Breast epithelium (tissue), 4 donors: ENCODE data around the gene SLC29A4. TPM values are rescaled to one million over a fixed set of nuclear protein-coding genes. Genes with fewer than 3 reads are reported as not detected.
"Not testable (repeated sequence)": the region's sequence is repeated elsewhere in the genome, so short reads cannot be mapped to it uniquely, and the experiment has no call there.

Experiments
- DNase-seq, 2 donors: peaks; one replicate each; pipeline ENCODE4 v3.0.0-alpha.2; 2019; ENCODE audit warnings: low spot score in 2 of 2
- H3K27ac ChIP-seq, 2 donors: fragments of 200-600 bp; sonication (generic) in 1 of 2; one replicate each; pipeline ENCODE4 v1.5.1; 2016 to 2019; ENCODE audit warnings: mild to moderate bottlenecking in 1 of 2
- H3K27me3 ChIP-seq, 2 donors: fragments of 200-600 bp; sonication (generic) in 1 of 2; one replicate each; pipeline versions ENCODE4 v1.5.1 to v1.6.0; 2017 to 2019; ENCODE audit warnings: control low read depth in 1 of 2, mild to moderate bottlenecking in 1 of 2
- H3K36me3 ChIP-seq: fragments of 200-600 bp; one replicate; pipeline ENCODE4 v1.5.1; 2019
- H3K4me1 ChIP-seq, 2 donors: fragments of 200-600 bp; sonication (generic); one replicate each; pipeline ENCODE4 v1.5.1; 2016 to 2019; ENCODE audit warnings: control low read depth in 1 of 2
- H3K4me3 ChIP-seq, 3 donors: fragments of 200-600 bp; sonication (generic); 1 replicate in 2 of 3; 2 replicates in 1 of 3; pipeline ENCODE4 v1.5.1; 2016 to 2019; ENCODE audit warnings: mild to moderate bottlenecking in 3 of 3, moderate library complexity in 2 of 3
- H3K9me3 ChIP-seq, 2 donors: fragments of 200-600 bp; sonication (generic) in 1 of 2; one replicate each; pipeline ENCODE4 v1.5.1; 2016 to 2019; ENCODE audit warnings: control low read depth in 1 of 2
- POLR2A ChIP-seq: fragments of 450-650 bp; IDR thresholded peaks from one replicate; pipeline ENCODE4 v1.6.1; 2016; ENCODE audit warnings: antibody characterized with exemption, mild to moderate bottlenecking, moderate library complexity
- POLR2AphosphoS5 ChIP-seq, 3 donors: sonication (generic); formaldehyde crosslinking; IDR thresholded peaks; one replicate each; pipeline ENCODE4 v1.6.1; 2017; ENCODE audit warnings: antibody characterized with exemption in 3 of 3
- intact Hi-C: fragments of 100-400 bp; cut with DNase I; formaldehyde crosslinking; loops from one replicate; pipeline ENCODE4 v1.15.1; 2023; ENCODE audit warnings: low total_unique reads
- total RNA-seq, 3 donors: library from RNA; depleted of rRNA; stranded (reverse); fragments of >200 nt; gene quantifications; one replicate each; pipeline ENCODE4 v1.1.0, GENCODE V29; 2016
- TF ChIP-seq, protein P1 (sequence below), 3 donors: fragments of 450-650 bp; IDR thresholded peaks; one replicate each; pipeline ENCODE4 v1.5.1; 2016 to 2017; ENCODE audit warnings: antibody characterized with exemption in 3 of 3, mild to moderate bottlenecking in 3 of 3, moderate library complexity in 3 of 3

Gene SLC29A4
- total RNA-seq, 3 donors from 2014 or later, result 1.3 to 13.8 (median 2.3) TPM

DNA sequence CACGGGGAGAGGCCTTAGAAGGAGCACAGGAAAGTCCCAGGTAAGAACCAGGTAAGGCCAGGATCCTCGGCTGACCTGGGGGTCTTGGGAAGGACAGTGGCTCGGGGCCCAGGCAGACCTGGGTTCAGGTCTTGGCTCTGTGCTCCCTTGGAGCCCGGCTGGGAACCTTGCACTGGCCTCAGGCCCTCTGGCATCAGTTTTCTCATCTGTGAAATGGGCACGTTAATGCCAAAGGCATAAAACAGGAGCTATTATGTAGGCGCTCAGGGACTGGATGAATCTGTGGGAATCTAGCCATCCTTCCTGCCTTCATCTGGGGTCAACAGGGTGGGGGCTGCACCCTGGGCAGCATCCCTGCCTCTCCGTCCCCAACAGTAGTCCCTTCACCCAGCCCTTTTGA is 8.3 kb upstream of the SLC29A4 start:
- H3K4me1 ChIP-seq, result no peaks in the 10 kb centered on the region
- H3K4me3 ChIP-seq, result no peak overlapping the region
- no peaks in the 10 kb centered on the region for H3K9me3 ChIP-seq
- TF ChIP-seq POLR2A (no peak), POLR2AphosphoS5 (IDR thresholded peaks at IDR 0.05) (no peak)
- TF ChIP-seq, protein P1, sequence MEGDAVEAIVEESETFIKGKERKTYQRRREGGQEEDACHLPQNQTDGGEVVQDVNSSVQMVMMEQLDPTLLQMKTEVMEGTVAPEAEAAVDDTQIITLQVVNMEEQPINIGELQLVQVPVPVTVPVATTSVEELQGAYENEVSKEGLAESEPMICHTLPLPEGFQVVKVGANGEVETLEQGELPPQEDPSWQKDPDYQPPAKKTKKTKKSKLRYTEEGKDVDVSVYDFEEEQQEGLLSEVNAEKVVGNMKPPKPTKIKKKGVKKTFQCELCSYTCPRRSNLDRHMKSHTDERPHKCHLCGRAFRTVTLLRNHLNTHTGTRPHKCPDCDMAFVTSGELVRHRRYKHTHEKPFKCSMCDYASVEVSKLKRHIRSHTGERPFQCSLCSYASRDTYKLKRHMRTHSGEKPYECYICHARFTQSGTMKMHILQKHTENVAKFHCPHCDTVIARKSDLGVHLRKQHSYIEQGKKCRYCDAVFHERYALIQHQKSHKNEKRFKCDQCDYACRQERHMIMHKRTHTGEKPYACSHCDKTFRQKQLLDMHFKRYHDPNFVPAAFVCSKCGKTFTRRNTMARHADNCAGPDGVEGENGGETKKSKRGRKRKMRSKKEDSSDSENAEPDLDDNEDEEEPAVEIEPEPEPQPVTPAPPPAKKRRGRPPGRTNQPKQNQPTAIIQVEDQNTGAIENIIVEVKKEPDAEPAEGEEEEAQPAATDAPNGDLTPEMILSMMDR (IDR thresholded peaks at IDR 0.05), result no peak
- H3K27ac ChIP-seq, result no peak overlapping the region
- H3K27me3 ChIP-seq, result no peaks in the 10 kb centered on the region
- DNase-seq, result no peak
- intact Hi-C loops, result no loop called here
- H3K36me3 ChIP-seq, result no peaks in the 10 kb centered on the region

DNA sequence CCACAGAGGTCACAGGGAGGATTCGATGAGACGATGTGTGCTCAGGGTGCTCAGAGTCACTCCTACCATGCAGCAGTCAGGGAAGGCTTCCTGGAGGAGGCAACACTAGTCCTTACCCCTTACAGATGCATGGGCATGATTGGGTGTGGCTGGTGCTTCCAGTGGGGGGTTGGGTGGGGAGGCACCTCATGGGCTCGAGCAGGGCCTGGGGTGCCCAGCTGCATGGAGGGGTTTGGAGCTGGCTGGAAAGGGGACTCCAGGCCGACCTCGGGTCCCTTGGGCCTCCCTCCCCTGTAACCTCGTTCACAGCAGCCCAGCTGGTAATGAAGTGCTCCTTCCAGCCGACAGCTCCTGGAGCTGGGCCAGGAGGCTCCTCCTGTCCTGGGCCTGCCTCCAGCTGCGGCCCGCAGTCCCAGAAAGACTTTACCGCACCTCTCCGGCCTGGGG is 7.7 kb upstream of the SLC29A4 start:
- intact Hi-C loops, H3K27ac ChIP-seq, H3K27me3 ChIP-seq, H3K9me3 ChIP-seq, H3K4me1 ChIP-seq, H3K4me3 ChIP-seq, H3K36me3 ChIP-seq, DNase-seq: not testable (repeated sequence)

DNA sequence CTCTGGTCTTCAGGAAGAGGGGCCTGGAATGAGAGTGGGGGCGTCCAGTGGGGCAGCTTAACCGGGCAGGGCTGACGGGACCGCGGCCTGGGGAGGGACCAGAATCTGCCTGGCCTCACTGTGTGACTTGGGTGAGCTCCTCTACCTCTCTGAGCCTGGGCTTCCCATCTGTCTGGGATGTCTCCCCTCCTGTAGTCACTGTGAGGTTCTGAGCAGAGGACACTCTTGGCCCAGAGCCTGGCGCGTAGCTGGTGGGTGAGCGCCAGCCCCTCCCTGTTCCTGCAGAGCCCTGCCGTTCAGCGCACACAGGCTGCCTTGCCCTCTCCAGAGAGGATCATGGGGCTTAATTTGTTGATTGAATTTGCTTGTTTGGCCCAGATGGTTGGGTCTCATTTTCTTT is 7.2 kb upstream of the SLC29A4 start:
- intact Hi-C loops, DNase-seq, H3K9me3 ChIP-seq, H3K27ac ChIP-seq, H3K27me3 ChIP-seq, H3K36me3 ChIP-seq, H3K4me1 ChIP-seq, H3K4me3 ChIP-seq: not testable (repeated sequence)

DNA sequence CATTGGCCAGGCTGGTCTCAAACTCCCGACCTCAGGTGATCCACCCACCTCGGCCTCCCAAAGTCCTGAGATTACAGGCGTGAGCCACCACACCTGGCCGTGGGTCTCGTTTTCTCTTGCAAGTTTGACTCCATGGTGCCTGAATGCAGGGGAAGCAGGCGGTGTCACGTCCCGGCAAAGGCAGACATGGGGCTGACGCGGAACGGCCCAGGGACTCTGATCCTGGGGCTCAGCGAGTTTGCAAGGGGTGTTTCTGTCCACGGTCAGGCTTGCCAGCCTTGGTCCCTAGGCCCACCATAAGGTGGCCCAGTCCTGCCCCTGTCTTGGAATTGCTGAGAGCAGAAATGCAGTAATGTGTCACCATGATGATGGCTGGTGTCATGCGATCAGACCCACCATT is 6.6 kb upstream of the SLC29A4 start:
- H3K27me3 ChIP-seq, intact Hi-C loops, H3K27ac ChIP-seq, H3K4me3 ChIP-seq, H3K36me3 ChIP-seq, H3K4me1 ChIP-seq, H3K9me3 ChIP-seq, DNase-seq: not testable (repeated sequence)

DNA sequence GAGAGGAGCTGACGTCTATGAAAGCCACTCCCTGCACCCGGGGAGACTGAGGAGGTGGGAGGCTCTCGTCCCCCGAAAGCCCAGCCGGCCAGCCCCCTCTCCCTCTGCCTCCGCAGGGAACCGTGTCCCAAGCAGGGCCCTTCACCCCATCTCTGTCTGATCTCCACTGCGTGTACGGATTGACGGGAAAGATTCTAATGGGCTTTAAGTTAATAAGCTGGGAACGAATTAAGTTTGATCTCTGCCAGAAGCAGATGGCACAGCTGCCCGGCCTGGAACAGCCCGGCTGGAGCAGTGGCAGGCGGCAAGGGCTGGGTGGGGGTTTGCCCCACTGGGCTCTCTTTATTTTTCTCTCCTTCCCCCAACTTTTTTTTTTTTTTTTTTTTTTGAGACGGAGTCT is 6.1 kb upstream of the SLC29A4 start:
- no peak for TF ChIP-seq POLR2A
- TF ChIP-seq, protein P1 (IDR thresholded peaks at IDR 0.05), result no peak
- TF ChIP-seq POLR2AphosphoS5 (IDR thresholded peaks at IDR 0.05), result no peak
- no peaks in the 10 kb centered on the region for H3K36me3 ChIP-seq
- no peaks in the 10 kb centered on the region for H3K9me3 ChIP-seq
- intact Hi-C loops, result no loop called here
- no peak overlapping the region for H3K4me3 ChIP-seq
- H3K4me1 ChIP-seq, result no peaks in the 10 kb centered on the region
- DNase-seq, result no peak
- no peaks in the 10 kb centered on the region for H3K27me3 ChIP-seq
- no peak overlapping the region for H3K27ac ChIP-seq

DNA sequence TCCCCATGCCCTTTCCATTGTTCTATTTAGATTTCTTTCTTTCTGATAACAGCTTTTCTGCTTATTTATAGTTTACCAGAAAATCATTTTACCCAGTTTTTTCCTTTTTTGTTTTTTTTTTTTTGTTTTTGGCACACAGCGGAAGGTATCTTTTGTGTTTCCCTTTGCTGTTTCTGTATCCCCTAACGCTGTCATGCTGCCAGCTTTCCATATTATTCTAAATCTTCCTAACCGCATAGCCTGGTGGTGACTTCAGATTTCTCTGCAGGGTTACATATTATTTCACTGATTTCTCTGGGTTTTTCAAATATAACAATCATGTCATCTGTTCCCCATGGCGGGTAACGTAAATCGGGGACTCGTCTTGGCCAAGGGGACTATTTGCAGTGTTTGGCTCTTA is 4.0 kb upstream of the SLC29A4 start:
- TF ChIP-seq, protein P1 (IDR thresholded peaks at IDR 0.05), result no peak
- TF ChIP-seq POLR2AphosphoS5 (IDR thresholded peaks at IDR 0.05) (no peak), POLR2A (no peak)
- no peaks in the 10 kb centered on the region for H3K4me1 ChIP-seq
- no peaks in the 10 kb centered on the region for H3K36me3 ChIP-seq
- H3K9me3 ChIP-seq, result no peaks in the 10 kb centered on the region
- no peak overlapping the region for H3K4me3 ChIP-seq
- intact Hi-C loops, result loop anchor here (2.0 kb wide), 1 partner anchor 48 kb away; no protein-coding TSS in a partner anchor
- H3K27ac ChIP-seq, result no peak overlapping the region
- no peak for DNase-seq
- H3K27me3 ChIP-seq, result no peaks in the 10 kb centered on the region

DNA sequence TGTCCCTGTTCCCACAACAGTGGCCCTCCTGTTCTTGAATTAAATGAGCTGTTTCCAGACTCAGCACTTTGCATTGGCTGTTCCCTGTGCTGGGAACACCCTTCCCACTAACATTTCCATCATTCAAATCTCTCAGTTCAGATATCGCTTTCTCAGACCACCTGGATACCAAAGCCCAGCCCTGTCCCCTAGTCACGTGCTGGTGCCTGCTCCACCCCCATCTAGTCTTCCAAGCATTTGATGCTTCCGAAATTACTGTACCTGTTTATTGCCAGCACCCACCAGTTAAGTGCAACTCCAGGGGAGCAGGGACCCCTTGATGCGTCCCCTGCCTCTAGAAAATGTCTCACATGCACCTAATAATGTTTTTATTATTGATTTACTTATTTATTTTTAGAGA is 3.0 kb upstream of the SLC29A4 start:
- no peaks in the 10 kb centered on the region for H3K36me3 ChIP-seq
- no peak overlapping the region for H3K27ac ChIP-seq
- DNase-seq, result no peak
- no peaks in the 10 kb centered on the region for H3K9me3 ChIP-seq
- no peaks in the 10 kb centered on the region for H3K4me1 ChIP-seq
- TF ChIP-seq, protein P1 (IDR thresholded peaks at IDR 0.05), result no peak
- TF ChIP-seq POLR2A, result no peak
- no peak for TF ChIP-seq POLR2AphosphoS5 (IDR thresholded peaks at IDR 0.05)
- H3K27me3 ChIP-seq, result no peaks in the 10 kb centered on the region
- H3K4me3 ChIP-seq, result no peak overlapping the region
- intact Hi-C loops, result loop anchor here (2.0 kb wide), 1 partner anchor 49 kb away; no protein-coding TSS in a partner anchor

DNA sequence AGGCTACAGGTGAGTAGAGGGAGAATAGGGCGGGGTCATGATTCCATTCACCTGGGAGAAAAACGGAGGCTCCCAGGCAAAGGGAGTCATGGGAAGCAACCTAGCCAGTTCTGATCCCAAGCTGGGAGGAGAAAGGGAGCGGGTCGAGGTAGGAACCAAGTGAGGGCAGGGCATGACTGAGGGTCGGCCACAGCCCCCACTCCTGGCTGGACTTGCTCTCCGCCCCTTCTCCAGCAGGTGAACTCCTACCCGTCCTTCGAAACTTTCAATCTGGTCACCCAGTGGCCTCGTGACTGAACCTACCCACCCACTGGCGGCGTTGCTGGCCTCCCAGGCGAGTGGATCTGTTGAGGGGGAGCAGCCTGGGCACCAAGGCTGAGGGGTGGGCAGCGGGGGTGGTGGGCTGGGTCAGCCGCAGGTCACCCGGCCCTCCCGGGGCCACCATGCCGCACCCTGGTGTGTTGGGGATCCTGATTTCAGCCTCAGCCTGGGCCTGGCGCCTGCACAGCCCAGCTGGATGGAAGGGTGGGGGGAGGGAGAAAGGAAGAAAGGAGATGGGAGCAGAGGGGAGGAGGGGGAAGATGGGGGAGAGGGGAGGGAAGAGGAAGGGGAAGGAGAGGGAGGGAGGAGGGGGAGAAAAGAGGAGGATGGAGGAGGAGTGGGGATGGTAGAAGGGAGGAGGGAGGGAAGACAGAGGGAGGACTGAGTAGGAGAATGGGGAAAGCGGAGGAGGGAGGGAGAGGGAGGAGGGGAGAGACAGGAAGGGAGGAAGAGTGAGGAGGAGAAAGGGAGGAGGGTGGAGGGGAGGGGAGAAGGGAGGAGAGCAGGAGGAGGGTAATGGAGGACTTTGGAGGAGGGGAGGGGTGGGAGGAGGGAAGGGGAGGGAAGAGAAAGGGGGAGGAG is 894 bp upstream of the SLC29A4 start:
- H3K4me3 ChIP-seq, H3K27me3 ChIP-seq, H3K9me3 ChIP-seq, H3K4me1 ChIP-seq, H3K27ac ChIP-seq, H3K36me3 ChIP-seq, DNase-seq, intact Hi-C loops: not testable (repeated sequence)
